GM19395 (cell line): Measurements from ENCODE around the gene MUC5AC.
"Not testable (repeated sequence)": the region's sequence is repeated elsewhere in the genome, so short reads cannot be mapped to it uniquely, and the experiment has no call there.

Source experiments
- ATAC-seq: cut with Tn5 transposase; IDR thresholded peaks from one replicate; pipeline ENCODE4 v1.9.1; 2021; ENCODE audit warnings: mild to moderate bottlenecking, moderate library complexity; ENCODE audit not compliant: unreplicated experiment

MUC5AC gene

GRCh38 chr11:1206391-1207271, 48.9 kb downstream of the MUC5AC start:
- no peak for ATAC-seq

- ATAC-seq = no peak
Measured at GRCh38 chr11:1207401-1208143, 49.8 kb downstream of the MUC5AC start.

DNA sequence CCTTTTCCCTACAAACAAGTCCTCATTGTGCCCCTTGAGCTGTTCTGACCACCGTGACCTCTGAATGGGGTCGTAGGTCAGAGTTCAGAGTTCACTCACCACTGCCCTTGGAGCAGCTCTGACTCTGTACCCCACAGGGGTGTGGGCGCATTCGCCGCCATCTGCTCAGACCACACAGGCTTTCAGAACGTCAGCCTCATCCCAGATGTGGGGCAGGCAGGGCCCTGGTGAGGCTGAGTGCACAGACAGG, 50.3 kb downstream of the MUC5AC start:
- ATAC-seq = no peak

DNA sequence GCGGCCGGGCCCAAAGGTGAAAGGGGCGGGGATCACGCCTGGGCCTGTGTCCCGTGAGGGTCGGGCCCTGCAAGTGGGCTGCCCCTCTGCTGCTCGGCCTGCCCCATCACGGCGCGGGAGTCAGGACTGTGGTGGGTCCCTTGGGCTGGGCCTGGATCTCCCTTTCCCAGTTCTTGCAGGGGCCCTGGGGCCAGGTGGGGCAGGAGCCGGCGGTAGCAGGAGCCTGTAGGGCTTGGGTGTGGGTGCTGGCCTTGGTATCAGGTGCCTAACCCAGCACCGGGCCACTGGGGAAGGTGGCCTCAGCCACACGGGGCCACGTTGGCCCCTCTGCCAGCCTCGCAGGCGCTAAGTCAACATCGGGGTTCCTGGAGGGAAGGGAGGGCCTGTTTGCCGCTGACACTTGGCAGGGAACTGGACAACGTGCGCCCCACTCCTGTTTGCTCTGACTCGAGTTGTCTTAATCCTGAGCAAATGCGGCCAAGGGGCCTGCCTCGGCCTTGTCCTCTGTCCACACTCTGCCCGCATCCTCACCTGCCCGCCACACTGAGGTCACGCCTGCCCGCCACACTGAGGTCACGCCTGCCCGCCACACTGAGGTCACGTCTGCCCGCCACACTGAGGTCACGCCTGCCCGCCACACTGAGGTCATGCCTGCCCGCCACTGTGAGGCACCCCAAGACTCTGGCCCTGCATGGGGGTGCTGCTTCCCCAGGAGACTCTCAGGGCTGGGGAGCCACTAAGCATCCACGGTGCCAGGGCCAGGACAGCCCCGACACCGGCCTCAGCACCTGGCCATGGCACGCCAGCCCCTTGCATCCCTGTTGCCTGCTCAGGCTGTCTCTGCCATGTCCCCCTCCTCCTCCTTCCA, 50.9 kb downstream of the MUC5AC start:
- ATAC-seq = no peak

DNA sequence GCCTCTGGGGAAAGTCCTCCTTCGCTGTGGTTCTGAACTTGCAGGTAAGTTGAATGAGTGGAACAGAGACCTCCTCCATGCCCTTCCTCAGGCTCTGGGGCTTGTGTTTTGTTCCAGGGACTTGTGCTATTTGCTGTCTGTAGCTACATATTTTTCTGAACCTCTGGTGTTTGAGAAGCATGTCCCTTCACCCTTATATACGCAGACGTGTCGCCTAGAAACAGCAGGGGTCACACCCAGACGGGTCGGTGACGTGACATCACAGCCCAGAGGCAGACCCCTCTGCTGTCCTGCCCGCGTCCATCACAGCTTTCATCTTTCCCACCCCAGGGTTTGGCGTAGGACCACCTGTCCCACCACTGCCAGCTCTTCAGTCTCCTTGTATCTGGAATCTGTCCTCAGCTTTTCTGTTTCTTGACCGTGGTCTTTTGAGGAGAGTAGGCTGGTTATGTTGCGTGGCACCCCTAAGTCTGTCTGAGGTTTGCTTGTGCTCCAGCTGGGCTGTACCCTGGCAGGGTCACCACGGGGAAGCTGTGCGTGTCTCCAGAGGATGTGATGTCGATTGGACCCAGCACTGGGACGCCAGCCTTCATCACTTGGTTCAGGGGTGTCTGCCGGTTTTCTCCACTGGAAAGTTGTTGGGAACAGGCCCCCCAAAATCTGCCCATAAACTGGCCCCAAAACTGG, 51.8 kb downstream of the MUC5AC start:
- ATAC-seq = no peak

GRCh38 chr11:1211838-1212237, 54.1 kb downstream of the MUC5AC start:
- ATAC-seq = no peak

- ATAC-seq = not testable (repeated sequence)
Measured at GRCh38 chr11:1215826-1216225, 58.1 kb downstream of the MUC5AC start.

- no peak for ATAC-seq
Measured at GRCh38 chr11:1217151-1217550, 59.4 kb downstream of the MUC5AC start.

DNA sequence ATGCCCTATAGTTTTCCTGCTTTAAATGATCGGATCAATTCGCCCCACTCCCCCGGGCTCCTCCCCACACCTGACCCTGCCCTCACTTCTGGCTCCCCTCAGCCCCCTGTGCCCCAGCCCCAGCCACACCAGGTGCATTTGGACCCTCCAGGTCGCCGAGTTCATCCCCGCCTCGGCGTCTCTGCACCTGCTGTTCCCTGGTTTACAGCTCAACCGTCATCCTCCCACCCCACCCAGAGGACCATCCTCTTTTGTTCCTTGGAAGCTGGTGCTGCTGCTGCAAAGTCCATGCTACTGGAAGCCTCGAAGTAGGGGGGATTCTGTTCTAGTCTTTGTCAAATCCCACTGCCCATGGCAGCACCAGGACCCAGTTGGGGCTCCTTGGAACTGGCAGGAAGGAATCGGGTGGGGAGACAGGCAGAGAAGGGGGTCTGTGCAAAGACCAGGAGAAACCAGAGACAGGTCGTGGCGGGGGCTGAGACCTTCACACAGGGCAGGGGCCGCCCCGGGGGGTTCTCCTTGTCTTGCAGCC, 60.6 kb downstream of the MUC5AC start:
- ATAC-seq = no peak

DNA sequence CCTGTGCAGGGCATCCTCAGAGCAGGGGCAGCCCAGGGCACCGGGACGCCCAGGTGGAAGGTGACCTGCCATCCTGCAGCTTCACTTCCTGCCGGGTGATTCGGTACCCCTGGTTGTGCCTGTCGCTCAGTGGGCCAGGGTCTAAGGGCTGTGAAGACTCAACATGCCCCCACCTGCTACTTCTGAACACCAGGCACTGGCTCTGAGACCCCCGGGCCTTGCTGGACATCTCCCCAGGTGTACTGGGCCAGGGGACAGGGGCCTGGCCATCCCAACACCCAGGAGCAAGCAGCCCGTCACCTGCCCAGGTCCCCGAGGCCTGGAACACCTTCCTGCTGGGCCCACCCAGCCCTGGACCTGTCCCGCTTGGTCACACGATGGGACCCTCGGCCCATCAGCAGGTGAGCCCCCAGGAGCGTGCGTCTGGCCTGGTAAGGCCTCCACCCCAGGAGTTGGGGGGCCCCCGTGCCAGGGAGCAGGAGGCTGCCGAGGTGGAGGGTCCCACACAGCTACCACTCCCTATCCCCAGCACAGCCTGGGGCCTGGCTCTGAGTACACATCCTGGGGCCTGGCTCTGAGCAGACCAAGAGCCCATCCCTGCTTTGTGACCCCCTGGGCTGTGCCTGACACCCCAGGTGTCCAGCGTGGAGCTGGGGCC, 61.2 kb downstream of the MUC5AC start:
- ATAC-seq = no peak

- ATAC-seq = no peak
Measured at GRCh38 chr11:1219446-1219833, 61.7 kb downstream of the MUC5AC start.

DNA sequence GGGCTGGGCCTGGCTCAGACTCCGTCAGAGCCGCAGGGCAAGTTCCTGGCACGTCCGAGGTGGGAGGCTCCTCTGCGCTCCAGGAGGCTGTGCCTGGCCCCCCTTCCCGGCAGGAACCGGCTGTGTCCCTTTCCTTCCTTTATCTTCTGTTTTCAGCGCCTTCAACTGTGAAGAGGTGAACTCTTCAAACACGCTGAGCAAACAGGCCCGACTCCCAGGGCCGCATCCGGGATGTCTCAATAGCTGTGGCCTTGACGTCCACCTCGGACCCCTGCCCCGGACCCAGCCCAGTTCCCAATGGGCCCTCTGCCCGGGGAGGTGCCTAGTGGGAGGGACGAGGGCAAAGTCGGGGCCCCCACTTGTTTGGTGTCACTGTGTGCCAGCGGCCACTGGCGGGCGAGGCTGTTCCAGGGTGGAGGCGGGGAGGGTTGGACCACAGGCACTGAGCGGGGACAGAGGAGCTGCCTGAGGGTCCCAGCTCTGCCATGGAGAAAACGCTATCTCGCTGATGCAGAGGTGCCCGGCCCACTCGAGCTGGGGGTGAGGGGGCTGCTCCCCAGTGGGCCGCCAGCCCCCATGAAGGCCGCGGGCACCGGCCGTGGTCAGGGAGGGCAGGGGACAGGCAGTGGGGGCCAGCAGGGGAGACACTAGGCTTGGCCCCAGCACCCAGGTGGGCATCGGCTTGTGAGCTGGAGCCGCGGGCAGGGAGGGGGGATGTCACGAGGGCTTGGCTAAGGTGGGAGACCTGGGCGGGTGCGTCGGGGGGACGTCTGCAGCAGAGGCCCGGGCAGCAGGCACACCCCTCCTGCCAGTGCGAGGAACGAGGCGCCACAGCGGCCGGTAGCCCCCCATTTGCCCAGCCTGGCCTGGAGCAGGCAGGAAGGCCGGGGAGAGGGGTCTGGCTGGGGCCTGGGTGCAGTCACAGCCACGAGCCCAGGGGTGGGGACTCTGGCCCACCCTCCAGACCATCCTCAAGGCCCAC, 62.4 kb downstream of the MUC5AC start:
- no peak for ATAC-seq

DNA sequence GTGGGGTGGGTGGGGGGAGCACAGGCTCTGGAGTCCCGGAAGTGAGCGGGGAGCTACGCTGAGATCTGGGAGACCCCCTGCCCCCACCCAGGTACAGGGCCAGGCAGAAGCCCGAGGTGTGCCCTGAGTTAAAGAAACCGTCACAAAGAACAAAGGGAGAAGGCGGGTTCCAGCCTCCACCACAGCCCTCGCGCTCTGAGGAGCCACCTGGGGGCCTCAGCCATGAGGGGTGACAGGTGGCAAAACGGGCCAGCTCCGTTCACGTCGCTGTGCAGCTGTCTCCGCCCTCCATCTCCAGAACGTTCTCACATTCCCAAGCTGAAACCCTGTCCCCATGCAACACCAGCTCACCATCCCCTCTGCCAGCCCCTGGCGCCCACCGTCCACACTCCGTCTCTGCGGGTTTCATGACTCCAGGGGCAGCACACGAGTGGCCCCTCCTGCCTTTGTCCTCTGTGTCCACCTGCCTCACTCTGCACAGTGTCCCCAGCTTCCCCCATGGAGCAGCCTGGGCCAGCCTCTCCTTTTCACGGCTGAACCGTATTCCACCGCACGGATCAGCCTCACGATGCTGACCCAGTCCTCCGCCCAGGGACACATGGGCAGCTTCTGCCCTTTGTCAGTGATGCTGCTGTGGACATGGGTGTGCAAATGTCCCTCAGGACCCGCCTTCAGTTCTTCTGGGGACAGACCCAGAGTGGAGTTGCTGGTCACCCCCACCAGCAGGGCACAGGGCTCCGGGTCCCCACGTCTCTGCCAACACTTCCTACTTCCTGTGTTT, 63.4 kb downstream of the MUC5AC start:
- ATAC-seq = no peak

- ATAC-seq = no peak
Measured at GRCh38 chr11:1221848-1222311, 64.1 kb downstream of the MUC5AC start.

DNA sequence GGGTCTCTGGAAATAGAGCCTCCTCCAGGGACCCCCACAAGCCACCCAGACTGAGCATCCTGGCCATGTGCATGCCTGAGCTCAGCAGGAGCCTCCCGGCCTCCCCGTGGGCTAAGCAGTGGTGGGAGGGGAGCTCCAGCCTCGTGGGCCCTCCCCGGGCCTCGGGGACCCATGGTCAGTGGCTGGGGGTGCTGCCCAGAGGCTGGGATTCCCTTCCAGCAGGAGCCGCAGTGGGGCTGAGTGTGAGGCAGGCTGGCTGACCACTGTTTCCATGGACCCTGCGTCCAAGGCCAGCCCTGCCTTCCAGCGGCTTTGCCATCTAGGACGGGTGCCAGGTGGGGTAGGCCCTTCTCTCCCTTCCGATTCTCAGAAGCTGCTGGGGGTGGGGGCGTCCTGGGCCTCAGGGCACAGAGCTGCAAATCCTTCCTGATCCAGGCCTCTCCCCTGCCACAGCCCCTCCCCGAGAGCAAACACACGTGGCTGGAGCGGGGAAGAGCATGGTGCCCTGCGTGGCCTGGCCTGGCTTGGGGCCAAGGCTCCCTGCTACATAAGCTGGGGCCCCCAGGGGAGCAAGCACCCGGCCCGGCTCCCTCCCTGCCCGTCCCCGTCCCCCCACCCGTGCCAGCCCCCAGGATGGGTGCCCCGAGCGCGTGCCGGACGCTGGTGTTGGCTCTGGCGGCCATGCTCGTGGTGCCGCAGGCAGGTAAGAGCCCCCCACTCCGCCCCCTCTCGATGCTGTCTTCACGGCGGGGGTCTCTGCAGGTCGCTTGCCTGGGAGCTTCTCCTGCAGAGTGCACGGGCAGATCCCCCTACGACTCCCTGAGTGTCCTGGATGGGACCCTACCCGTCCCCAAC, 65.0 kb downstream of the MUC5AC start, which contains the start of gene MUC5B:
MUC5B (plus strand) TSS at position 576 of the 855 bp plus-strand sequence; CDS start at position 634, 58 bp downstream.
- no peak for ATAC-seq

- no peak for ATAC-seq
Measured at GRCh38 chr11:1223346-1224110, 65.8 kb downstream of the MUC5AC start.
